Epithelial cell of prostate (primary cell): Measurements from ENCODE around the gene ELOVL7.
"Not testable (repeated sequence)": the region's sequence is repeated elsewhere in the genome, so short reads cannot be mapped to it uniquely, and the experiment has no call there.

Experiments
- DNase-seq: peaks from one replicate; pipeline ENCODE4 v3.0.0-alpha.2; 2011; ENCODE audit warnings: low read depth, low spot score
- H3K27ac ChIP-seq: fragments of 450-650 bp; 2 replicates; pipeline ENCODE4 v1.5.1; 2017; ENCODE audit warnings: mild to moderate bottlenecking

The ELOVL7 gene

DNA sequence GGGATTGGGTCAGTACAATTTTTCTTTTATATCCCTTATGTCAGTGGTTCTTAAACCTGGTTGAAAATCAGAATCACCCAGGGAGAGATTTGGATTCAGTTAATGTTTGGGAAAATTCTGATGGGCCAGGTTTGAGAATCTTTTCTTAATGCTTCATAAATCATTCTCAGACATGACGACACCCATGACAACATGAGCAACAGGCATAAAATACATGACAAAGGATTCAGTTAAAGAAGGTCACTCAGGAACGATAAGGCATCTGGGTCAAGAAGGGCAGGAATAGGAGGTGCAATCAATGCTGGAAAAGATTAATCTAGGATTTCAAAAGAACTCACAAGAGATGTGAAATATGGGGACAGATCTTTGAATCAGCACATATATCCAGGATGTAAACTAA, 41.8 kb downstream of the ELOVL7 start:
- DNase-seq: no peak

DNA sequence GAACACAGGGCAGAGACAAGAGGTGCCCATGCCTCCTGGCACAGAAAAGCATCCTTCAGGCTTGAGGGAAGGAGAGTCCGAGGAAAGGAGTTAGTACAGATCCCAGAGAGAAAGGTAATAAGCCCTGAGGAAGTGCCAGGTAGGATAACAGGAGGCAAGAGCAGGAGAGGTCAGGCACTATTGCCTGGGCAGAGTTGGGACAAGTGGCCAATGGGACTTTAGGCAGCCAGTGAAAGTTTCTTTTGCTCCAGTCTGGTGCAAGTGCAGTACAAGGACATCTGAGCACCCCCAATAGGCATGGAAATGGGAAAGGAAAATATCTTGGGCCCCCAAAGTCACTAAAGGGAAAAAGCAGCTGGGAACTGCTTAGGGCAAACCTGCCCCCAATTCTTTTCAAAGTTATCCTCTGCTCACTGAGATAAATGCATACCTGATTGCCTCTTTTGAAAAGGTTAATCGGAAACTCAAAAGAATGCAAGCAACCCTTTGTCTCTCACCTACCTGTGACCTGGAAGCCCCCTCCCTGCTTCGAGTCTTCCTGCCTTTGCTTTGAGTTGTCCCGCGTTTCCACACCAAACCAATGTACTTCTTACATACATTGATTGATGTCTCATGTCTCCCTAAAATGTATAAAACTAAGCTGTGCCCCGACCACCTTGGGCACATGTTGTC, 46.5 kb downstream of the ELOVL7 start:
- DNase-seq: no peak
- no peak overlapping the region for H3K27ac ChIP-seq

More for the DNA sequence above, 41.8 kb downstream of the ELOVL7 start:
- H3K27ac ChIP-seq: no peak overlapping the region

DNA sequence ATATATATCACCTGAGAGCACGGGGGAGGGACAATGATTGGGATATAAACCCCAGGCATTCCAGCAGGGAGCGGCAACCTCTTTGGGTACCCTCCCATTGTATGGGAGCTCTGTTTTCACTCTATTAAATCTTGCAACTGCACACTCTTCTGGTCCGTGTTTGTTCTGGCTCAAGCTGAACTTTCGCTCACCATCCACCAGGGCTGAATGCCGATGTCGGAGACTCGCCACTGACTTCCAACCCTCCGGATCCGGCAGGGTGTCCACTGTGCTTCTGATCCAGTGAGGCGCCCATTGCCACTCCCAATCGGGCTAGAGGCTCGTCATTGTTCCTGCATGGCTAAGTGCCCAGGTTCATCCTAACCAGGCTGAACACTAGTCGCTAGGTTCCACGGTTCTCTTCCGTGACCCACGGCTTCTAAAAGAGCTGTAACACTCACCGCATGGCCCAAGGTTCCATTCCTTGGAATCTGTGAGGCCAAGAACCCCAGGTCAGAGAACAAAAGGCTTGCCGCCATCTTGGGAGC, 48.6 kb downstream of the ELOVL7 start:
- H3K27ac ChIP-seq, DNase-seq: not testable (repeated sequence)

DNA sequence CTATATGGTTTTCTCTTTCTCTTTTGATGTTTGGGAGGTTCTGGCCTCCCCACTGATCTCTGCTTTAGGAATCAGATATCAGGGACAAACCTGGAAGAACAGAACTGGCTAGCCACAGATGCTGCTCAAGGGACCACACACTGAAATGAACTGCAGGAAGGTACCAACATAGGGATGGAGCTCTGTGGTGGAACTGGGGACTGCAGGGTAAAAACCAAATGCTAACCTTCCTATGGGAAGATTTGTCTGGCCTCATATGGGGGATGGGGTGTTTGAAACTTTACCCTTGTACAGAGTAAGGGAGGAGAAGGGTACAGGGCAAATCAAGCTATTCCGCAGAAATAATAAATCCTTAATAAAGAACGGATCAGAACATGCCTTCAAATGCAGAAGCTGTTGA, 49.4 kb downstream of the ELOVL7 start:
- DNase-seq: no peak
- no peak overlapping the region for H3K27ac ChIP-seq

DNA sequence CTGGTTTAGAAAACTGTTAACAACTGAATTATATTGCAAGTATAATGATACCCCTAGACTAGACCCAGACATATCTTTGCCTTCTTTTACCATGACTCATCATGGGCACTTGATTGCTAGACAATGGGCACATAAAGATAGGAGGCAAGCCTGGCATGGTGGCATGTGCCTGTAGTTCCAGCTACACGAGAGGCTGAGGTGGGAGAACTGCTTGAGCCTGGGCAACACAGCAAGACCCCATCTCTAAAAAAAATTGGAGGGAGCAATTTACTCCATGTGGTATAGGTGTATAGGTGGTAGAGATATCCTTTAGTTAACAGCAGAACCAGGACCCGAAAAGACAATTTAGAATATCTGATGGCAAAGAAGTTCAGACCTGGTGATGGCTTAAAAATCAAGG, 51.6 kb downstream of the ELOVL7 start:
- no peak for DNase-seq
- H3K27ac ChIP-seq: no peak overlapping the region

DNA sequence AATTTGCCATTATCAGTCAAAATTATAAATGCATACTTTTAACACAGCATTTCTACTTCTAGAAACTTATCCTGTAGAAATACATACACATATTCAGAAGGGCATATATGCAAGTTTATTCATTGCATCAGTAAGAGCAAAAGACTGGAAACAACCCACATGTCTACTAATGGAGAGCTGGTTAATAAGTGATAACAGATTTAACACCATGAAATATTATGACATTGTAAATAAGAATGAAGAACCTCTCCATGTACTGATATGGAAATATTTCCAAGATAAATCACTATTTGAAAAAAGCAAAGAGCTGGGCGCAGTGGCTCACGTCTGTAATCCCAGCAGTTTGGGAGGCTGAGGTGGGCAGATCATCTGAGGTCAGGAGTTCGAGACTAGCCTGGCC, 54.5 kb downstream of the ELOVL7 start:
- no peak overlapping the region for H3K27ac ChIP-seq
- no peak for DNase-seq

DNA sequence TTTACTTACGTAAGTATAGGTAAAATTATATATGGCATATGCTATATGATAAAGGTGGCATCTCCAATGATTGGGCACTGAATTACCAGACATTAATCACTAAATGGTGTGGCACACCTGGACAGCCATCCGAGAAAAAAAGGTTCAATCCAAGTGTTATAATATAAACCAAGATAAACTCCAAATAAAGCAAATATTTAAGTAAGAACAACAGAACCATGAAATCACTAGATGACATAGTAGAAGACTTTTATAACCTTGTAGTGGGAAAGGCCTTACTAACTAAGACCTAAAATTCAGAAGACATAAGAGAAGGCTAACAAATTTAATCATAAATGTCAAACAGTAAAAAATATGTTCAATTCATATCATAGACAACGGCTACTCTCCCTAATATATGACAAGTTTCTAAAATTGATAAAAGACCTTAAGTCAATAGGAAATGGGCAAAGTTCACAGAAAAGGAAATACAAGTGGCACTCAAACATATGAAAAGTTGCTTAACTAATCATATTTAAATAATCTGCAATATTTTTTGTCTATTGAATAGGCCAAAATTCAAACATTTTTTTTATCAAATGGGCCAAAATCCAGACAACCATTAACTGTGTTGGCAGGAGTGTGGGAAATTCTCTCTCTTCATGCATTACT, 55.1 kb downstream of the ELOVL7 start:
- no peak for DNase-seq
- H3K27ac ChIP-seq: no peak overlapping the region

DNA sequence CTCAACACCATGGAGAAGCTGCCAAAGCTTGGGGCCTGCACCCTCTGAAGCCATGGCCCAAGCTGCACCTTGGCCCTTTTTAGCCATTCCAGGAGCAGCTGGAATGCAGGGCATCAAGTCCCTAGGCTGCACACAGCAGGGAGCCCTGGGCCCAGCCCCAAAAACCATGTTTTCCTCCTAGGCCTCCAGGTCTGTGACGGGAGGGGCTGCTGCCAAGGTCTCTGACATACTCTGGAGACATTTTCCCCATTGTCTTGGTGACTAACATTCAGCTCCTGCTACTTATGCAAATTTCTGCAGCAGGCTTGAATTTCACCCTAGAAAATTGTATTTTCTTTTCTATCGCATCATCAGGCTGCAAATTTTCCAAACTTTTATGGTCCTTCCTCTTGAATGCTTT, 64.6 kb downstream of the ELOVL7 start:
- DNase-seq: no peak
- H3K27ac ChIP-seq: no peak overlapping the region

DNA sequence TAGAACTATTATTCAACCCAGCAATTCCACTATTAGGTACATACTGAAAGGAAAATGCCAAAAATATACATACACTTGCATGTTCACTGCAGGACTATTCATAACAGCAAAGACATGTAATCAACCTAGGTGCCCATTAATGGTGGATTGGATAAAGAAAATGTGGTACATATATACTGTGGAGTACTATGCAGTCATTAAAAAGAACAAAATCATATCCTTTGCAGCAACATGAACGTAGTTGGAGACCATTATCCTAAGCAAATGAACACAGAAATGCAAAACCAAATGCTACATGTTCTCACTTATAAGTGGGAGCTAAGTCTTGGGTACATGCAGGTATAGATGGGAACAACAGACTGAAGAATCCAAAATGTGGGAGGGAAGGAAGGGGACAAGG, 67.7 kb downstream of the ELOVL7 start:
- H3K27ac ChIP-seq: no peak overlapping the region

DNA sequence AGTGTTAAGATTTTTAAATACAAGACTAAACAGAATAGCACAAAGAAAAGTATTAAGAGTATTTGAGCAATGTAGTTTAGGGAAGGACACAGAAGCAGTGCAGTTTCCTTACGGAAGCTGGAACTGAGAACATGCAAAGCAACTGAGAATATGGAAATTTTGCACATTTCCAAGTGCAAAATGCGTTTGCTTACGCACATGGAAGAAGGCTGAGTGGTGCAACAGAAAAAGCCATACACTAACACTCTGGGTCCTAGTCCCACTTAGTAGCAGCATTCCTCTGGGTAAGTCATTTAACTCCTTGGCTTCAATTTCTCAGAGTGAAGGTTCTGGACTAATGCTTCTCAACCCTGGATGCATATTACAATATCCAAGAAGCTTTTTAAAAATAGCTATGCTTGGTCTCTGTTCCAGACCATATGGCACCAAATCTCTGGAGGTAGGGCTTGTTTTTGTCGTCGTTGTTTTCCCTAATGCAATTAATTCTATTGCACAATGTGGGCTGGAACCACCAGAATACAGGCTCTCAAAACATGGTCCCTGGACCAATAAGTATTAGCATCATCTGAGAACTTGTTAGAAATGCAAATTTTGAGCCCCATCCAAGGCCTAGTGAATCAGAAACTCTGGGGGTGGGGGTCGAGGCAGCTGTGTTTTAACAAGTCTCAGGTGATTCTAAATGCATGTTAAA, 78.9 kb downstream of the ELOVL7 start:
- no peak overlapping the region for H3K27ac ChIP-seq
- no peak for DNase-seq

More for the DNA sequence above, 67.7 kb downstream of the ELOVL7 start:
- no peak for DNase-seq

DNA sequence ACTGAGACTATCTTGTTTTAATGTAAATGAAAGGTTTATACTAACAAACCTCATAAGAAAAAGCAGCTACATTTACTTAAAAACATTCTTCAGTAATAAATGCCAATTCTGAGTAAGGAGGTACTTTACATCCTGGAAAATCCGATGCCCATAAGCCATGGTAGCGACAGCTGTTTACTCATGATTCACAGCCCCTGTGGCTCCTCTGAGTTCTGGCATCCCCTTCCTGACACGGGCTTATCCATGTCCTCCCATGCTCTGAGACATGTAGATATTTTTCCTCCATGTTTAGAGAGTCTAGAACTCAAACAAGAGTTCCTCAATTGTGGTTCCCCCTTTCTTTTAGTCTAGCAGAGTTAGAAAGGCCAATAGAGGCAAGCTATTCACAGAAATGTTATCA, 81.0 kb downstream of the ELOVL7 start:
- H3K27ac ChIP-seq: no peak overlapping the region
- DNase-seq: no peak

DNA sequence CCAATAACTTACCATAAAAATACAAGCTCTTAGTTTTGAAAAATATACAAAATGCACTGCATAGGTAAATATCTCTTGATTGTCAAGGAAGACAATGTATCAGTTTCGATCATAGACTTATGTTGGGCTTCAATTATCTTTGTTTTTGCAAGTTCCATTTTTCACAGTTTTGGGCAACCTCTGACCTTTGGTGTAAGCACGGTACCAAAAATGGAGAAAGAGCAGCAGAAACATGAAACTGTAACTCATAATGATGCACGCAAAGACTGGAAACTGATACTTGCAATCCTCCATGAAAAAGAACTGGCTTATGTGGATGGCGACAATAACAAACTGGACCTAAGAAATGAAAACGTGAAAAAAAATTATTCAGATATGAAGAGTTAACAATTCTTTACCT, 89.6 kb downstream of the ELOVL7 start:
- no peak for DNase-seq
- H3K27ac ChIP-seq: no peak overlapping the region

DNA sequence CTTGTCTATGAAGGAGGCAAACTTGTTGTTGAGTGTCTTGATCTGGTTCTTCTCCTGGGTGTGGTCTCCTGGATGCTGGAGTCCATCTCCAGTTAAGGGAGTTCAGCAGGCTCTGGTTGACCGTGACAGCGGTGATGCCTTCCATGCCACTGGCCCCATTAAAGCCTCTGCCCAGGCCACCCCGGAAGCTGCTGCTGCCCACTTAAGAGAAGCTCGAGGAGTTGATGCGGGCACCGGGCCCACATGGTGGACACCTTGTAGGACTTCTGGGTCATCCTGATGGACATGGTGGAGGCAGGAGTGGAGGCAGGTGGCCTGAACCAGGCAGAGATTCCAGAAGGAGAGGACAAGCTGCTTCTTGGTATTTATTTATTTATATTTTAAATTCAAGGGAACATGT, 99.4 kb downstream of the ELOVL7 start:
- no peak overlapping the region for H3K27ac ChIP-seq

DNA sequence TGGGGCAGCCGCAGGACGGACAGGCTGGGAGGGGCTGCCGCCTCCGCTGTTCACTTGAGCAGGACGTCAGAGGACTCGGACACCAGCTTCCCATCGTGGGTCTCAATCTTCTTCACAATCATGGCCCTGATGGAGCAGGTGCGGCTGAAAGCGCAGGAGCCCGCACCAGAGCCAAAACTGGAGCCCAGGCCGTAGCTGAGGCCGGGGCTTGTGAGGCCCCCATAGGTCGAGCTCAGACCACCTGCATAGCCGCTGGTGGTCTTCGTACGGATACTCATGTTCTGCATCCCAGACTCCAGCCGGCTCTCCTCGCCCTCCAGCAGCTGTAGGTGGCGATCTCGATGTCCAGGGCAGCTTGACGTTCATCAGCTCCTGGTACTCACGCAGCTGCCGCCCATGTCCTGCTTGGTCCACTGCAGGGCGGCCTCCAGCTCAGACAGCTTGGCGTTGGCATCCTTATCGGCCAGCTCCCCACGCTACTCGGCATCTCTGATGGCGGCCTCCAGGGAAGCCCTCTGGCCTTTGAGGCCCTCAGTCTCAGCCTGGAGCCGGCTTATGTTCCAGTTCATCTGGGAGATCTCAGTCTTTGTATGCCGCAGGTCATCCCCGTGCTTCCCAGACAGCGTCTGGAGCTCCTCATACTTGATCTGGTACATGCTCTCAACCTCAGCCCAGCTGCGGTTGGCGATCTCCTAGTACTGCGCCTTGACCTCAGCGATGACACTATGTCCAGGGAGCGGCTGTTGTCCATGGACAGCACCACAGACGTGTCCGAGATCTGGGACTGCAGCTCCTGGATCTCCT, 100.4 kb downstream of the ELOVL7 start:
- no peak overlapping the region for H3K27ac ChIP-seq
- no peak for DNase-seq

More for the DNA sequence above, 99.4 kb downstream of the ELOVL7 start:
- no peak for DNase-seq

DNA sequence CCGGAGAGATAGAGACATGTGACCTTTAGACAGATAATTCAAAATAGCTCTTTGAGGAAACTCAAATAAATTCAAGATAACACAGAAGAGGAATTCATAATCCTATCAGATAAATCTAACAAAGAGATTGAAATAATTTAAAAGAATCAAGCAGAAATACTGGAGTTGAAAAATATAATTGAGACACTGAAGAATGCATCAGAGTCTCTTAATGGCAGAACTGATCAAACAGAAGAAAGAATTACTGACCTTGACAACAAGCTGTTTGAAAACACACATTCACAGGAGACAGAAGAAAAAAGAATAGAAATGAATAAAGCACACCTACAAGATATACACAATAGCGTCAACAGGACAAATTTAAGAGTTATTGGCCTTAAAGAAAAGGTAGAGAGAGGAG, 103.7 kb downstream of the ELOVL7 start:
- no peak overlapping the region for H3K27ac ChIP-seq

DNA sequence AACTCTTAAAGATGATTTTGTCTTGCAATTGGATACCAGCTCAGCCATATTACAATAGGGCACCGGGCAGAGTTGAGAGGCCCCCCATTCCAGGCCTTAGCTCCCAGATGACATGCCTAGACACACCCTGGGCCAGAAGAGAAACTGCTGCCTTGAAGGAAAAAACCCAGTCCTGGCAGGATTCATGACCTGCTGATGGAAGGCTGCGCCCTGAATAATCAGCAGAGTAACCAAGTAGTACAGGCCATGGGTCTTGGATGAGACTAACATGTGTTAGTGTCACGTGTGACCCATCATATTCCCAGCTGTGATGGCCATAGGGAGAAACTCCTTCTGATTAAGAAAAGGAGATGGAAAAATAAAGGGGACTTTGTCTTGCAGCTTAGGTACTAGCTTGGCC, 105.1 kb downstream of the ELOVL7 start:
- DNase-seq: no peak
- H3K27ac ChIP-seq: no peak overlapping the region

More for the DNA sequence above, 103.7 kb downstream of the ELOVL7 start:
- no peak for DNase-seq

DNA sequence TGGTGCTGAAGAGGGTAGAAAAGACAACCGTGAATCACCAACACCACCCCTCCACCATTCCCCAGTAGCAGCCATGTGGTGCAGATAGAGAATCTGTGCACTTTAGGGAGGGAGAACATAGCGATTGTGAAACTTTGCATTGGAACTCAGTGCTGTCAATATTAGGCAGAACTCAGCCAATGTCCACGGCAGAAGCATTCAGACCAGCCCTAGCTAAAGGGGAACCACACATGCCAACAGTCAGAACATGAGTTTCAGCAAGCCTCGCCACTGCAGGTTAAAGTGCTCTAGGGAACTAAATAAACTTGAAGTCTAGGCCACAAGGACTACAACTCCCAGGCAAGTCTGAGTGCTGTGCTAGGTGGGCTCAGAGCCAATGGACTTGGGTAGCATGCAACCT, 105.6 kb downstream of the ELOVL7 start:
- H3K27ac ChIP-seq: no peak overlapping the region
- no peak for DNase-seq

DNA sequence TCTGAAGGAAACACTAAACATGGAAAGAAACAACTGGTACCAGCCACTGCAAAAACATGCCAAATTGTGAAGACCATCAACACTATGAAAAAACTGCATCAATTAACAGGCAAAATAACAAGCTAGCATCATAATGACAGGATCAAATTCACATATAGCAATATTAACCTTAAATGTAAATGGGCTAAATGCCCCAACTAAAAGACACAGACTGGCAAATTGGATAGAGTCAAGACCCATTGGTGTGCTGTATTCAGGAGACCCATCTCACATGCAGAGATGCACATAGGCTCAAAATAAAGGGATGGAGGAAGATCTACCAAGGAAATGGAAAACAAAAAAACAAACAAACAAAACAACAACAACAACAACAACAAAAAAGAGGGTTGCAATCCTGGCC, 113.2 kb downstream of the ELOVL7 start:
- not testable (repeated sequence) for DNase-seq, H3K27ac ChIP-seq

DNA sequence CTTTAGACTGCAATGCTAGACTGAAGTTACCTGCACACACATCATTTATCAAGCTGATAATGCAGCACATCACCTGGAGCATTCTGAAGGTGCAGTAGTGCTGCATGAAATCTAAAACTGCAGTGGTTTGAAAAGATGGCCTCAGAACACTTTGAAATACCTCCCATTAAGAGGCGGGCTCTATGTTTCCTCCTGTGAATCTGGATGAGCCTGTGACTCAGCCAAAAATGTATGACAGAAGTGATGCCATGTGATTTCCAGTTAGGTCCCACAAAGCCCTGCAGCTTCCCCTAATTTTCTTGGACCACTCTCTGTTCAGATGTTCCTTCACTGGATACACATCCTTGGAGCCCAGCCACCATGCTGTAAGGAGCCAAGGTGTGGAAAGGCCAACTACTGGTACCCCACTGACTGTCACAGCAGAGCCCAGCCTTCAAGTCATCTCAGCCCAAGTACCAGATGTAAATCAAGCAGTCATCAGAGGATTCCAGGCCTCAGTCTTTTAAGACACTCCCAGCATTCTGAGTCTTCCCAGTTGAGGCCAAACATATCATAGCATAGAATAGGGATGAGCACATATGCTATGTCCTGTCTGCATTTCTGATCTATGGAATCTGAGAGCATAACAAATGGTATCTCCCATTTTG, 116.9 kb downstream of the ELOVL7 start:
- no peak for DNase-seq
- no peak overlapping the region for H3K27ac ChIP-seq

DNA sequence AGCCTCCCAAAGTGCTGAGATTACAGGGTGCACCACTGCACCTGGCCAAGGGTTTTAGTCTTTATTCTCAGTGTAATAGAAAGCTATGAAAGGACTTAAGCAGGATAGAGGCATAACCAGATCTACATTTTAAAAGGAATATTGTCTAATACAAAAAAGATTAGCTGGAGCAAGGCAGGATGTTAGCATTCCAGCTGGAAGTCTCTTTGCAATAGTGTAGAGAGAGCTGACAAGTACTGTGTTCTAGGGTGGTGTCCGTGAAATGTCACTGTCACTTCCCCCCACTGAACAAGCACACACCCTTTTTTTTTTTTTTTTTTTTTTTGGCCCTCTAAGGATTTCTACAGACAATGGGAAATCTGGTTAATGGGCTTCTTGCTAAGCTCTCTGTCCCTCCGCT, 119.9 kb downstream of the ELOVL7 start:
- no peak overlapping the region for H3K27ac ChIP-seq
- DNase-seq: no peak
